ENCODE results near the gene VTI1A. TPM values are rescaled to one million over a fixed set of nuclear protein-coding genes. Genes with fewer than 3 reads are reported as not detected.

Gene VTI1A
- total and polyA plus RNA-seq, 9 of the 15 experiments (the other 6 are each of a cell fraction or from before 2014, with no cell fraction given), result 9.3 to 21.4 (median 16.0) TPM

DNA sequence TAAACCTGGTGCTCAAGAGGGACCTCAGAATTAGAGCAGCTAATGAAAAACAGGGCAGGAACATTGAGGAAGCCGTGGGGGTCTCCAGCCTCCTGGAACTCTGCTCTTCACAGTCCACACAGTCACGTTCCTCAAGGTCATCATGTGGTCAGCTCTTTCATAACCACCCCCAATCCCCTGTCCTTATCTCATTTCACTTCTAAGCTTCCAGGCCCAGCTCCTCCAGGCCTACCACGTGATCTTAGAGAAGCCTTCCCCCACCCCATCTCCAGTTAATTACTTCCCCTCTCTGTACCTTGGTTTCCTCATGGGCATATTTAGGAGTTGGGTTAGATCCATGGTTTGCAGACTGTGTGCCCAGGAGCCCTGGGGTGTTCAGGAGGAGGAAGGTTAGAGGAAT, 396.6 kb downstream of the VTI1A start (continued):
- TF ChIP-seq, protein P1, sequence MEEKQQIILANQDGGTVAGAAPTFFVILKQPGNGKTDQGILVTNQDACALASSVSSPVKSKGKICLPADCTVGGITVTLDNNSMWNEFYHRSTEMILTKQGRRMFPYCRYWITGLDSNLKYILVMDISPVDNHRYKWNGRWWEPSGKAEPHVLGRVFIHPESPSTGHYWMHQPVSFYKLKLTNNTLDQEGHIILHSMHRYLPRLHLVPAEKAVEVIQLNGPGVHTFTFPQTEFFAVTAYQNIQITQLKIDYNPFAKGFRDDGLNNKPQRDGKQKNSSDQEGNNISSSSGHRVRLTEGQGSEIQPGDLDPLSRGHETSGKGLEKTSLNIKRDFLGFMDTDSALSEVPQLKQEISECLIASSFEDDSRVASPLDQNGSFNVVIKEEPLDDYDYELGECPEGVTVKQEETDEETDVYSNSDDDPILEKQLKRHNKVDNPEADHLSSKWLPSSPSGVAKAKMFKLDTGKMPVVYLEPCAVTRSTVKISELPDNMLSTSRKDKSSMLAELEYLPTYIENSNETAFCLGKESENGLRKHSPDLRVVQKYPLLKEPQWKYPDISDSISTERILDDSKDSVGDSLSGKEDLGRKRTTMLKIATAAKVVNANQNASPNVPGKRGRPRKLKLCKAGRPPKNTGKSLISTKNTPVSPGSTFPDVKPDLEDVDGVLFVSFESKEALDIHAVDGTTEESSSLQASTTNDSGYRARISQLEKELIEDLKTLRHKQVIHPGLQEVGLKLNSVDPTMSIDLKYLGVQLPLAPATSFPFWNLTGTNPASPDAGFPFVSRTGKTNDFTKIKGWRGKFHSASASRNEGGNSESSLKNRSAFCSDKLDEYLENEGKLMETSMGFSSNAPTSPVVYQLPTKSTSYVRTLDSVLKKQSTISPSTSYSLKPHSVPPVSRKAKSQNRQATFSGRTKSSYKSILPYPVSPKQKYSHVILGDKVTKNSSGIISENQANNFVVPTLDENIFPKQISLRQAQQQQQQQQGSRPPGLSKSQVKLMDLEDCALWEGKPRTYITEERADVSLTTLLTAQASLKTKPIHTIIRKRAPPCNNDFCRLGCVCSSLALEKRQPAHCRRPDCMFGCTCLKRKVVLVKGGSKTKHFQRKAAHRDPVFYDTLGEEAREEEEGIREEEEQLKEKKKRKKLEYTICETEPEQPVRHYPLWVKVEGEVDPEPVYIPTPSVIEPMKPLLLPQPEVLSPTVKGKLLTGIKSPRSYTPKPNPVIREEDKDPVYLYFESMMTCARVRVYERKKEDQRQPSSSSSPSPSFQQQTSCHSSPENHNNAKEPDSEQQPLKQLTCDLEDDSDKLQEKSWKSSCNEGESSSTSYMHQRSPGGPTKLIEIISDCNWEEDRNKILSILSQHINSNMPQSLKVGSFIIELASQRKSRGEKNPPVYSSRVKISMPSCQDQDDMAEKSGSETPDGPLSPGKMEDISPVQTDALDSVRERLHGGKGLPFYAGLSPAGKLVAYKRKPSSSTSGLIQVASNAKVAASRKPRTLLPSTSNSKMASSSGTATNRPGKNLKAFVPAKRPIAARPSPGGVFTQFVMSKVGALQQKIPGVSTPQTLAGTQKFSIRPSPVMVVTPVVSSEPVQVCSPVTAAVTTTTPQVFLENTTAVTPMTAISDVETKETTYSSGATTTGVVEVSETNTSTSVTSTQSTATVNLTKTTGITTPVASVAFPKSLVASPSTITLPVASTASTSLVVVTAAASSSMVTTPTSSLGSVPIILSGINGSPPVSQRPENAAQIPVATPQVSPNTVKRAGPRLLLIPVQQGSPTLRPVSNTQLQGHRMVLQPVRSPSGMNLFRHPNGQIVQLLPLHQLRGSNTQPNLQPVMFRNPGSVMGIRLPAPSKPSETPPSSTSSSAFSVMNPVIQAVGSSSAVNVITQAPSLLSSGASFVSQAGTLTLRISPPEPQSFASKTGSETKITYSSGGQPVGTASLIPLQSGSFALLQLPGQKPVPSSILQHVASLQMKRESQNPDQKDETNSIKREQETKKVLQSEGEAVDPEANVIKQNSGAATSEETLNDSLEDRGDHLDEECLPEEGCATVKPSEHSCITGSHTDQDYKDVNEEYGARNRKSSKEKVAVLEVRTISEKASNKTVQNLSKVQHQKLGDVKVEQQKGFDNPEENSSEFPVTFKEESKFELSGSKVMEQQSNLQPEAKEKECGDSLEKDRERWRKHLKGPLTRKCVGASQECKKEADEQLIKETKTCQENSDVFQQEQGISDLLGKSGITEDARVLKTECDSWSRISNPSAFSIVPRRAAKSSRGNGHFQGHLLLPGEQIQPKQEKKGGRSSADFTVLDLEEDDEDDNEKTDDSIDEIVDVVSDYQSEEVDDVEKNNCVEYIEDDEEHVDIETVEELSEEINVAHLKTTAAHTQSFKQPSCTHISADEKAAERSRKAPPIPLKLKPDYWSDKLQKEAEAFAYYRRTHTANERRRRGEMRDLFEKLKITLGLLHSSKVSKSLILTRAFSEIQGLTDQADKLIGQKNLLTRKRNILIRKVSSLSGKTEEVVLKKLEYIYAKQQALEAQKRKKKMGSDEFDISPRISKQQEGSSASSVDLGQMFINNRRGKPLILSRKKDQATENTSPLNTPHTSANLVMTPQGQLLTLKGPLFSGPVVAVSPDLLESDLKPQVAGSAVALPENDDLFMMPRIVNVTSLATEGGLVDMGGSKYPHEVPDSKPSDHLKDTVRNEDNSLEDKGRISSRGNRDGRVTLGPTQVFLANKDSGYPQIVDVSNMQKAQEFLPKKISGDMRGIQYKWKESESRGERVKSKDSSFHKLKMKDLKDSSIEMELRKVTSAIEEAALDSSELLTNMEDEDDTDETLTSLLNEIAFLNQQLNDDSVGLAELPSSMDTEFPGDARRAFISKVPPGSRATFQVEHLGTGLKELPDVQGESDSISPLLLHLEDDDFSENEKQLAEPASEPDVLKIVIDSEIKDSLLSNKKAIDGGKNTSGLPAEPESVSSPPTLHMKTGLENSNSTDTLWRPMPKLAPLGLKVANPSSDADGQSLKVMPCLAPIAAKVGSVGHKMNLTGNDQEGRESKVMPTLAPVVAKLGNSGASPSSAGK (IDR thresholded peaks at IDR 0.05), result peak; percentile 64
- TF ChIP-seq PHTF2 (CRISPR knock-in tag; IDR thresholded peaks at IDR 0.05) (no peak), ZNF121 (CRISPR knock-in tag; conservative IDR thresholded peaks at IDR 0.05) (no peak), EP400 (IDR thresholded peaks at IDR 0.05) (0 out of 2 replicates have a peak, but pooled peaks have one; percentile 24), E2F3 (CRISPR knock-in tag; IDR thresholded peaks at IDR 0.05) (no peak), L3MBTL2 (IDR thresholded peaks at IDR 0.05) (peak; percentile 69; the same call in 1 of the 2 replicates), TAL1 (IDR thresholded peaks at IDR 0.05) (no peak), RUNX1 (IDR thresholded peaks at IDR 0.05; ENCODE audit: low read depth) (no peak), LEF1 (IDR thresholded peaks at IDR 0.05) (peak; percentile 78), RAD21 (CRISPR knock-in tag; conservative IDR thresholded peaks at IDR 0.05 in 1 of 2, IDR thresholded peaks at IDR 0.05 in 1 of 2) (0 out of 4 replicates have a peak, but pooled peaks of 1 of the 2 experiments have one; percentile 2), CXXC5 (CRISPR knock-in tag; IDR thresholded peaks at IDR 0.05) (peak; percentile 42; the same call in 1 of the 2 replicates)
- TF ChIP-seq, protein P2, sequence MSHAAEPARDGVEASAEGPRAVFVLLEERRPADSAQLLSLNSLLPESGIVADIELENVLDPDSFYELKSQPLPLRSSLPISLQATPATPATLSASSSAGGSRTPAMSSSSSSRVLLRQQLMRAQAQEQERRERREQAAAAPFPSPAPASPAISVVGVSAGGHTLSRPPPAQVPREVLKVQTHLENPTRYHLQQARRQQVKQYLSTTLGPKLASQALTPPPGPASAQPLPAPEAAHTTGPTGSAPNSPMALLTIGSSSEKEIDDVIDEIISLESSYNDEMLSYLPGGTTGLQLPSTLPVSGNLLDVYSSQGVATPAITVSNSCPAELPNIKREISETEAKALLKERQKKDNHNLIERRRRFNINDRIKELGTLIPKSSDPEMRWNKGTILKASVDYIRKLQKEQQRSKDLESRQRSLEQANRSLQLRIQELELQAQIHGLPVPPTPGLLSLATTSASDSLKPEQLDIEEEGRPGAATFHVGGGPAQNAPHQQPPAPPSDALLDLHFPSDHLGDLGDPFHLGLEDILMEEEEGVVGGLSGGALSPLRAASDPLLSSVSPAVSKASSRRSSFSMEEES (CRISPR knock-in tag; IDR thresholded peaks at IDR 0.05), result peak; percentile 94
- TF ChIP-seq, protein P3, sequence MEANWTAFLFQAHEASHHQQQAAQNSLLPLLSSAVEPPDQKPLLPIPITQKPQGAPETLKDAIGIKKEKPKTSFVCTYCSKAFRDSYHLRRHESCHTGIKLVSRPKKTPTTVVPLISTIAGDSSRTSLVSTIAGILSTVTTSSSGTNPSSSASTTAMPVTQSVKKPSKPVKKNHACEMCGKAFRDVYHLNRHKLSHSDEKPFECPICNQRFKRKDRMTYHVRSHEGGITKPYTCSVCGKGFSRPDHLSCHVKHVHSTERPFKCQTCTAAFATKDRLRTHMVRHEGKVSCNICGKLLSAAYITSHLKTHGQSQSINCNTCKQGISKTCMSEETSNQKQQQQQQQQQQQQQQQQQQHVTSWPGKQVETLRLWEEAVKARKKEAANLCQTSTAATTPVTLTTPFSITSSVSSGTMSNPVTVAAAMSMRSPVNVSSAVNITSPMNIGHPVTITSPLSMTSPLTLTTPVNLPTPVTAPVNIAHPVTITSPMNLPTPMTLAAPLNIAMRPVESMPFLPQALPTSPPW (CRISPR knock-in tag; IDR thresholded peaks at IDR 0.05), result peak; percentile 31; the same call in 1 of the 2 replicates
- TF ChIP-seq, protein P4, sequence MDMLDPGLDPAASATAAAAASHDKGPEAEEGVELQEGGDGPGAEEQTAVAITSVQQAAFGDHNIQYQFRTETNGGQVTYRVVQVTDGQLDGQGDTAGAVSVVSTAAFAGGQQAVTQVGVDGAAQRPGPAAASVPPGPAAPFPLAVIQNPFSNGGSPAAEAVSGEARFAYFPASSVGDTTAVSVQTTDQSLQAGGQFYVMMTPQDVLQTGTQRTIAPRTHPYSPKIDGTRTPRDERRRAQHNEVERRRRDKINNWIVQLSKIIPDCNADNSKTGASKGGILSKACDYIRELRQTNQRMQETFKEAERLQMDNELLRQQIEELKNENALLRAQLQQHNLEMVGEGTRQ (CRISPR knock-in tag; IDR thresholded peaks at IDR 0.05), result peak; percentile 84

Data from K562 (cell line).